Measurements from ENCODE around the gene COL4A2. TPM values are rescaled to one million over a fixed set of nuclear protein-coding genes. Genes with fewer than 3 reads are reported as not detected.
A peak's percentile ranks its signal among the peaks of the same experiment; 100 is the strongest.

Gene COL4A2
- polyA plus RNA-seq, 2 of the 4 experiments (the other 2 are of a cell fraction): 46.9 to 119 TPM

DNA sequence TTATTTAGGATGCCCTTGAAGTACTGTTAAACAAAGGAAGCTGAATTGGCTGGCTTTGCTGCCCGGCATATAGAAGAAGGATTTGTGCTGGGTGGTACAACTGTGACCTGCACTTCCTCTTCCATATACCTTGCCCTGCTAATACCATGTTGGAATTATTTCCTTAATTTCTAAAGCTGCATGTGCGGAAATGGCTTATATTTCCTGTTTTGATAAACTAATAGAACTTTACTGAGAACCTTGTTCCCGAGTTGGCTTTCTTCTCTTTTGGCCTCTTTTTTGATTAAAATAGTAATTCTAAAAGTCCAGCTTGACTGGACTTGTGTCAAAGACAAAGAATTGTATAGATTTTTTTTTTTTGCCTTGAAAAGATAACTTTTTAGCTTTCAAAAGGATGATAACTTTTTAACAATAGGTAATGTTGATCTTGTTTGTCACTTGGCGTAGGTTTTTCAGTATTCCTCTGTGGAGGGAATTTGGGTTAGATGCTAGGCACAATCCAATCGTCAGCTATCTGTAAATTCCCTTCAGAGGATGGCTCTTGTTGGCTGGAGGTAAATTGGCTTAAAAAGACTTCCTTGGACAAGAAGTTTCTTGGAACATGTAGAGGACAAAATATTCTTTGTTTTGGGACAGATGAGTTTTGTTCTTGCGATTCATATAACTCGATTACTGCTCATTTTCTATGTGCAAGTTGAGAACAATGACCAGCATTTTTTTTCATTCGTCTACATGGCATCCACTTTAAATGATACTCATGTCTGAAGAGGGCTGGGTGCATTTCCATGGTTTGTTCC, 41.4 kb downstream of the COL4A2 start:
- ChIA-PET CTCF (interaction anchor here (0.8 to 2.5 kb wide), 4 partner anchors 32 to 64 kb away, joined by 3 to 14 read pairs (median 4); partner anchors contain the start of gene COL4A1), POLR2A (interaction anchor here (0.8 to 1.4 kb wide), 4 partner anchors 15 to 41 kb away, joined by 3 to 8 read pairs (median 4); partner anchors contain the start of genes COL4A1 and COL4A2)
- no peak for TF ChIP-seq JUN (IDR thresholded peaks at IDR 0.05)
- TF ChIP-seq TFCP2L1 (CRISPR knock-in tag; IDR thresholded peaks at IDR 0.05): no peak
- TF ChIP-seq CHD2 (IDR thresholded peaks at IDR 0.05; ENCODE audit: low read length, partially characterized antibody): no peak
- no peak for TF ChIP-seq PHF8 (IDR thresholded peaks at IDR 0.05; ENCODE audit: borderline replicate concordance, low read depth)
- TF ChIP-seq RAD21 (conservative IDR thresholded peaks at IDR 0.05 in 1 of 2, IDR thresholded peaks at IDR 0.05 in 1 of 2): 0 out of 5 replicates have a peak, but pooled peaks of 1 of the 2 experiments have one; percentile 2
- no peak for TF ChIP-seq CHD4 (IDR thresholded peaks at IDR 0.05; ENCODE audit: borderline replicate concordance)
- TF ChIP-seq, protein P1, sequence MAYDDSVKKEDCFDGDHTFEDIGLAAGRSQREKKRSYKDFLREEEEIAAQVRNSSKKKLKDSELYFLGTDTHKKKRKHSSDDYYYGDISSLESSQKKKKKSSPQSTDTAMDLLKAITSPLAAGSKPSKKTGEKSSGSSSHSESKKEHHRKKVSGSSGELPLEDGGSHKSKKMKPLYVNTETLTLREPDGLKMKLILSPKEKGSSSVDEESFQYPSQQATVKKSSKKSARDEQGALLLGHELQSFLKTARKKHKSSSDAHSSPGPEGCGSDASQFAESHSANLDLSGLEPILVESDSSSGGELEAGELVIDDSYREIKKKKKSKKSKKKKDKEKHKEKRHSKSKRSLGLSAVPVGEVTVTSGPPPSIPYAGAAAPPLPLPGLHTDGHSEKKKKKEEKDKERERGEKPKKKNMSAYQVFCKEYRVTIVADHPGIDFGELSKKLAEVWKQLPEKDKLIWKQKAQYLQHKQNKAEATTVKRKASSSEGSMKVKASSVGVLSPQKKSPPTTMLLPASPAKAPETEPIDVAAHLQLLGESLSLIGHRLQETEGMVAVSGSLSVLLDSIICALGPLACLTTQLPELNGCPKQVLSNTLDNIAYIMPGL (CRISPR knock-in tag; IDR thresholded peaks at IDR 0.05; ENCODE audit: borderline replicate concordance): no peak
- Histone ChIP-seq H3K27ac (peak overlapping the region; percentile 75 to 83), H3K4me1 (peaks cover 67% of the 10 kb centered on the region), H3K9me3 (no peaks in the 10 kb centered on the region), H3K4me2 (peak overlapping the region; percentile 60), H3K4me3 (no peak overlapping the region)
- FAIRE-seq (no peak), DNase-seq (ENCODE audit: low read depth in 1 of 2, low spot score in 1 of 2) (no peak), ATAC-seq (no peak)
- WGBS (ENCODE audit: missing lambda C conversion rate): 77% methylated on average over 8 of the region's 8 CpGs

DNA sequence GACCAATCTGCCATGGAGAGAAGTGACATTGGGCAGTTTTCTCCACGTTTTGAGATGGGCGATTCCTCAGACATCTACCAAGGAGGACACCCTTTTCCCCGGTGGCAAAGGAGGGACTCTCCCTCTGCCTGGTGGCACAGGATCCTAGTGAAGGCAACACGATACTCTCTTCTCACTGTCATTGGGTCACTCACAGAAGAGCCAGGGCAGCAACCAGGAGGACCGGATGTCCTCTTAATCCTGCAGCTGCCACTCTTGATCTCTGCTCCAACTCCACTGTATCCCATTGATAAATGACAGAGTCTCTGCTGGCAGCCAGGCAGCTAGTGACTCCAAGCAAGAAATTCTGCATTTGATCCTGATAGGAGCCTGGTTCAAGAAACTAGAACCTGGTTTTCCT, 42.2 kb downstream of the COL4A2 start:
- Histone ChIP-seq H3K4me1 (peaks cover 69% of the 10 kb centered on the region), H3K27ac (peak overlapping the region; percentile 75 to 83), H3K4me3 (no peak overlapping the region), H3K4me2 (no peak overlapping the region), H3K9me3 (no peaks in the 10 kb centered on the region)
- ATAC-seq: no peak
- whole genome bisulfite sequencing (ENCODE audit: missing lambda C conversion rate): 88% methylated on average over 5 of the region's 5 CpGs
- TF ChIP-seq HOXA7 (CRISPR knock-in tag; IDR thresholded peaks at IDR 0.05) (no peak), CEBPB (IDR thresholded peaks at IDR 0.05) (no peak), KDM1A (IDR thresholded peaks at IDR 0.05; ENCODE audit: low read depth) (no peak), ZFP36 (IDR thresholded peaks at IDR 0.05; ENCODE audit: borderline replicate concordance, partially characterized antibody) (no peak), HOXB5 (CRISPR knock-in tag; IDR thresholded peaks at IDR 0.05) (no peak)
- TF ChIP-seq, protein P1 (CRISPR knock-in tag; IDR thresholded peaks at IDR 0.05; ENCODE audit: borderline replicate concordance): no peak
- TF ChIP-seq, protein P2, sequence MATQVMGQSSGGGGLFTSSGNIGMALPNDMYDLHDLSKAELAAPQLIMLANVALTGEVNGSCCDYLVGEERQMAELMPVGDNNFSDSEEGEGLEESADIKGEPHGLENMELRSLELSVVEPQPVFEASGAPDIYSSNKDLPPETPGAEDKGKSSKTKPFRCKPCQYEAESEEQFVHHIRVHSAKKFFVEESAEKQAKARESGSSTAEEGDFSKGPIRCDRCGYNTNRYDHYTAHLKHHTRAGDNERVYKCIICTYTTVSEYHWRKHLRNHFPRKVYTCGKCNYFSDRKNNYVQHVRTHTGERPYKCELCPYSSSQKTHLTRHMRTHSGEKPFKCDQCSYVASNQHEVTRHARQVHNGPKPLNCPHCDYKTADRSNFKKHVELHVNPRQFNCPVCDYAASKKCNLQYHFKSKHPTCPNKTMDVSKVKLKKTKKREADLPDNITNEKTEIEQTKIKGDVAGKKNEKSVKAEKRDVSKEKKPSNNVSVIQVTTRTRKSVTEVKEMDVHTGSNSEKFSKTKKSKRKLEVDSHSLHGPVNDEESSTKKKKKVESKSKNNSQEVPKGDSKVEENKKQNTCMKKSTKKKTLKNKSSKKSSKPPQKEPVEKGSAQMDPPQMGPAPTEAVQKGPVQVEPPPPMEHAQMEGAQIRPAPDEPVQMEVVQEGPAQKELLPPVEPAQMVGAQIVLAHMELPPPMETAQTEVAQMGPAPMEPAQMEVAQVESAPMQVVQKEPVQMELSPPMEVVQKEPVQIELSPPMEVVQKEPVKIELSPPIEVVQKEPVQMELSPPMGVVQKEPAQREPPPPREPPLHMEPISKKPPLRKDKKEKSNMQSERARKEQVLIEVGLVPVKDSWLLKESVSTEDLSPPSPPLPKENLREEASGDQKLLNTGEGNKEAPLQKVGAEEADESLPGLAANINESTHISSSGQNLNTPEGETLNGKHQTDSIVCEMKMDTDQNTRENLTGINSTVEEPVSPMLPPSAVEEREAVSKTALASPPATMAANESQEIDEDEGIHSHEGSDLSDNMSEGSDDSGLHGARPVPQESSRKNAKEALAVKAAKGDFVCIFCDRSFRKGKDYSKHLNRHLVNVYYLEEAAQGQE (IDR thresholded peaks at IDR 0.05): no peak
- POLR2A ChIA-PET: no interaction called here
- CTCF ChIA-PET: no interaction called here
- DNase-seq (ENCODE audit: low read depth in 1 of 2, low spot score in 1 of 2): no peak
- no peak for FAIRE-seq
